A549 (cell line): ENCODE data around the gene TAF5. TPM values are rescaled to one million over a fixed set of nuclear protein-coding genes. Genes with fewer than 3 reads are reported as not detected.
"Not testable (repeated sequence)": the region's sequence is repeated elsewhere in the genome, so short reads cannot be mapped to it uniquely, and the experiment has no call there.

Experiments
- ATAC-seq, 2 experiments: fragments of 200-7000 bp in 1 of 2; fragments of >200 bp in 1 of 2; cut with Nextera tagmentation in 1 of 2; cut with Tn5 transposase in 1 of 2; 3 replicates each; pipeline versions ENCODE4 v1.8.0 to v1.9.1; 2018 to 2020; ENCODE audit warnings: mild to moderate bottlenecking in 1 of 2, moderate library complexity in 1 of 2
- CTCF ChIA-PET: fragments of 300-600 bp; sonication (Branson Sonifier 250); formaldehyde crosslinking; extraction: SDS; loops from one replicate; lab custom pipeline; 2021; ENCODE audit warnings: antibody characterized with exemption, inconsistent platforms; lab: Yijun Ruan, JAX
- POLR2A ChIA-PET: fragments of 350-600 bp; formaldehyde crosslinking; extraction: SDS; loops from one replicate; lab custom pipeline; 2021; ENCODE audit warnings: antibody characterized with exemption, inconsistent platforms; lab: Yijun Ruan, JAX
- DNase-seq, 2 experiments: peaks; one replicate each; pipeline versions ENCODE4 v3.0.0 to v3.0.0-alpha.2; 2011 to 2016; ENCODE audit warnings: low read depth in 1 of 2, low spot score in 1 of 2
- FAIRE-seq: peaks from 2 replicates; lab custom pipeline; 2011; peaks lifted over from hg19 to GRCh38; lab: Jason Lieb, UNC
- H3K27ac ChIP-seq, 2 experiments: fragments of >200 bp; sonication (Bioruptor Twin); formaldehyde crosslinking; 3 replicates each; pipeline ENCODE4 v1.5.1; 2016 to 2017
- H3K4me1 ChIP-seq: fragments of >200 bp; sonication (Bioruptor Twin); formaldehyde crosslinking; 3 replicates; pipeline ENCODE4 v1.6.1; 2016
- H3K4me2 ChIP-seq: fragments of >200 bp; sonication (Bioruptor Twin); formaldehyde crosslinking; 3 replicates; pipeline ENCODE4 v1.6.1; 2016
- H3K4me3 ChIP-seq: fragments of >200 bp; sonication (Bioruptor Twin); formaldehyde crosslinking; 3 replicates; pipeline ENCODE4 v1.5.1; 2016
- H3K9me3 ChIP-seq: fragments of >200 bp; sonication (Bioruptor Twin); formaldehyde crosslinking; 3 replicates; pipeline ENCODE4 v1.6.1; 2016
- BHLHE40 ChIP-seq: IDR thresholded peaks from 2 replicates; pipeline ENCODE4 v1.6.1; 2012; ENCODE audit warnings: low read depth, low read length, inconsistent platforms
- EHMT2 ChIP-seq: fragments of 200-600 bp; sonication (generic); IDR thresholded peaks from 2 replicates; pipeline ENCODE4 v1.6.1; 2016; ENCODE audit warnings: antibody characterized with exemption, low read depth, mild to moderate bottlenecking, moderate library complexity
- FOSL2 ChIP-seq, 2 experiments: fragments of 450-650 bp in 1 of 2; fragments of >200 bp in 1 of 2; sonication (Bioruptor Twin) in 1 of 2; formaldehyde crosslinking; IDR thresholded peaks; 2 replicates each; pipeline versions ENCODE4 v1.5.0 to v1.6.1; 2016 to 2020; ENCODE audit warnings: mild to moderate bottlenecking in 1 of 2, moderate library complexity in 1 of 2
- JUNB ChIP-seq: fragments of >200 bp; sonication (Bioruptor Twin); formaldehyde crosslinking; IDR thresholded peaks from 2 replicates; pipeline ENCODE4 v1.6.1; 2016
- KDM5A ChIP-seq: fragments of 200-600 bp; sonication (generic); IDR thresholded peaks from 2 replicates; pipeline ENCODE4 v1.6.1; 2016; ENCODE audit warnings: antibody characterized with exemption, mild to moderate bottlenecking
- MAFK ChIP-seq: fragments of 450-650 bp; IDR thresholded peaks from 2 replicates; pipeline ENCODE4 v1.6.1; 2014; ENCODE audit not compliant: partially characterized antibody
- MYC ChIP-seq: IDR thresholded peaks from 2 replicates; pipeline ENCODE4 v1.6.1; 2012; ENCODE audit warnings: mild to moderate bottlenecking, inconsistent platforms, low read length, improper control_type of control experiment, borderline replicate concordance
- NFE2L2 ChIP-seq: fragments of 150-350 bp; conservative IDR thresholded peaks from 2 replicates; pipeline ENCODE4 v1.6.1; 2014; ENCODE audit warnings: low read length
- NPAS2 ChIP-seq: fragments of 250-450 bp; sonication (Bioruptor Pico); IDR thresholded peaks from 2 replicates; pipeline ENCODE4 v1.8.0; 2022; ENCODE audit warnings: mild to moderate bottlenecking, moderate library complexity, borderline replicate concordance
- PHF8 ChIP-seq: fragments of 200-600 bp; sonication (generic); IDR thresholded peaks from 2 replicates; pipeline ENCODE4 v1.6.1; 2016; ENCODE audit warnings: low read depth, mild to moderate bottlenecking, antibody characterized with exemption, moderate library complexity, borderline replicate concordance
- RAD21 ChIP-seq, 2 experiments: fragments of >200 bp in 1 of 2; sonication (Bioruptor Twin) in 1 of 2; formaldehyde crosslinking in 1 of 2; IDR thresholded peaks in 1 of 2; conservative IDR thresholded peaks in 1 of 2; 2 replicates in 1 of 2; 3 replicates in 1 of 2; pipeline ENCODE4 v1.6.1; 2012 to 2018; ENCODE audit warnings: inconsistent platforms in 1 of 2
- RFX5 ChIP-seq: fragments of 450-650 bp; IDR thresholded peaks from 2 replicates; pipeline ENCODE4 v1.7.1; 2014; ENCODE audit warnings: antibody characterized with exemption, mild to moderate bottlenecking, moderate library complexity
- SMC3 ChIP-seq: fragments of >200 bp; sonication (Bioruptor Twin); formaldehyde crosslinking; IDR thresholded peaks from 3 replicates; pipeline ENCODE4 v1.6.1; 2018; ENCODE audit warnings: inconsistent platforms
- TFCP2L1 ChIP-seq: fragments of 250-450 bp; sonication (Bioruptor Pico); IDR thresholded peaks from 2 replicates; pipeline ENCODE4 v1.5.0; 2021; ENCODE audit warnings: mild to moderate bottlenecking
- ZC3H11A ChIP-seq: fragments of 450-650 bp; IDR thresholded peaks from 2 replicates; pipeline ENCODE4 v1.6.1; 2014; ENCODE audit warnings: antibody characterized with exemption, mild to moderate bottlenecking
- WGBS: methylation state at CpG from one replicate; pipeline ENCODE4 v1.1.6; 2017; ENCODE audit errors: missing lambda C conversion rate; 5-methylcytosine and 5-hydroxymethylcytosine counted together
- polyA plus RNA-seq, 4 experiments: library from polyadenylated mRNA; depleted of rRNA in 3 of 4; stranded (reverse); fragments of >200 nt; fragmentation: RNase III in 1 of 4; extraction: RNeasy Plus Mini Kit Qiagen cat#74134 plus additional on column Dnase treatment in 1 of 4; gene quantifications; 2 replicates in 3 of 4; 3 replicates in 1 of 4; pipeline ENCODE4 v1.2.3, GENCODE V29; 2011 to 2017
- TF ChIP-seq, protein P1 (sequence below): IDR thresholded peaks from 2 replicates; pipeline ENCODE4 v1.6.1; 2012; ENCODE audit warnings: low read depth, borderline replicate concordance
- TF ChIP-seq, protein P2 (sequence below): IDR thresholded peaks from 2 replicates; pipeline ENCODE4 v1.6.1; 2012

Gene TAF5
- polyA plus RNA-seq, 2 of the 4 experiments (the other 2 are of a cell fraction), result 4.1 to 5.3 TPM

DNA sequence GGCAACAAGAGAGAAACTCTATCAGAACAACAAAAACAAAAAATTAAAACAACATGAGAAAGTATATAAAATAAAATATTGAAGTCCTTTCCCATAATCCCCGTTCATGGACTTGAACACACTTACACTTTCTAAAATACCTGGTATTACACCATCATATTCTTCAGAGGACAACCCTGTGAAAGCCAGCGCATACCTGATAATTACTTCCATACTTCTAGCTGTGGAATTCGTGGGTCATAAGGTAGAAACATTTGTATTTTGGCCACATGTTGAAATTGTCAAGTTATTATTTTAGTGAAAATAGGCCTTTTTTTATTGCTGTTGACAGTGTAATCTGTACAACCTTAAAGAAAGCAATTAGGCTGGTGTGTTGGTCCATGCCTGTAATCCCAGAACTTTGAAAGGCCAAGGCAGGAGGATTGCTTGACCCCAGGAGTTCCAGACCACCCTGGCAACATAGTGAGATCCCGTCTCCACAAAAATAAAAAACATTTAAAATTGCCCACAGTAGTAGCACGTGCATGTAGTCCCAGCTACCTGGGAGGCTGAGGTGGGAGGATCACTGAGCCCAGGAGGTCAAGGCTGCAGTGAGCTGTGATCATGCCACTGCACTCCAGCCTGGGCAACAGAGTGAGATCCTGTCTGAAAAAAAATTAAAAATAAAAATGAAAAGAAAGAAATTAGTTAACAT is 11.7 kb upstream of the TAF5 start:
- no peak for ATAC-seq
- no peak overlapping the region for H3K27ac ChIP-seq
- POLR2A ChIA-PET, result no interaction called here

DNA sequence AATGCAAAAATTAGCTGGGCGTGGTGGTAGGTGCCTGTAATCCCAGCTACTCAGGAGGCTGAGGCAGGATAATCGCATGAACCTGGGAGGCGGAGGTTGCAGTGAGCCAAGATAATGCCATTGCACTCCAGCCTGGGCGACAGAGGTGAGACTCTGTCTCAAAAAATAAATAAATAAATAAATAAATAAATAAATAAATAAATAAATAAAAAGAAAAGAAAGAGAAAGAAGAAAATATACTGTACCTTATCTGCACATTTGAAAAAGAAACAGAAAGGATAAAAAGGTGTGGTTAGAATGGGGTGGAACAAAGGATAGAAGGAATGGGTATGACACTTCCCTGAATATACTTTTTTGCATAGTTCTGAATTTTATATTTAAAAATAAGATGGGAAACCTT is 8.3 kb upstream of the TAF5 start:
- ATAC-seq, H3K9me3 ChIP-seq, H3K27ac ChIP-seq, FAIRE-seq, H3K4me2 ChIP-seq, POLR2A ChIA-PET, H3K4me3 ChIP-seq, H3K4me1 ChIP-seq, DNase-seq: not testable (repeated sequence)
- 93% methylated on average over 4 of the region's 4 CpGs for WGBS
- CTCF ChIA-PET, result interaction anchor here (0.6 kb wide), 1 partner anchor 35 kb away, joined by 3 read pairs; no protein-coding TSS in a partner anchor
- peak; percentile 86 for TF ChIP-seq ZC3H11A

More for the DNA sequence above, 11.7 kb upstream of the TAF5 start:
- Histone ChIP-seq H3K9me3 (no peaks in the 10 kb centered on the region), H3K4me1 (peaks cover 14% of the 10 kb centered on the region; the same call in 2 of the 3 replicates), H3K4me3 (no peak overlapping the region), H3K4me2 (no peak overlapping the region)
- TF ChIP-seq, protein P1, sequence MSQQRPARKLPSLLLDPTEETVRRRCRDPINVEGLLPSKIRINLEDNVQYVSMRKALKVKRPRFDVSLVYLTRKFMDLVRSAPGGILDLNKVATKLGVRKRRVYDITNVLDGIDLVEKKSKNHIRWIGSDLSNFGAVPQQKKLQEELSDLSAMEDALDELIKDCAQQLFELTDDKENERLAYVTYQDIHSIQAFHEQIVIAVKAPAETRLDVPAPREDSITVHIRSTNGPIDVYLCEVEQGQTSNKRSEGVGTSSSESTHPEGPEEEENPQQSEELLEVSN, result no peak
- no peak for TF ChIP-seq RAD21 (conservative IDR thresholded peaks at IDR 0.05 in 1 of 2, IDR thresholded peaks at IDR 0.05 in 1 of 2)
- no peak for TF ChIP-seq KDM5A
- TF ChIP-seq EHMT2, result no peak
- TF ChIP-seq ZC3H11A, result no peak
- TF ChIP-seq MAFK, result no peak
- TF ChIP-seq SMC3, result no peak
- TF ChIP-seq NFE2L2, result no peak
- TF ChIP-seq BHLHE40, result no peak
- TF ChIP-seq, protein P2, sequence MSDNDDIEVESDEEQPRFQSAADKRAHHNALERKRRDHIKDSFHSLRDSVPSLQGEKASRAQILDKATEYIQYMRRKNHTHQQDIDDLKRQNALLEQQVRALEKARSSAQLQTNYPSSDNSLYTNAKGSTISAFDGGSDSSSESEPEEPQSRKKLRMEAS, result no peak
- no peak for TF ChIP-seq TFCP2L1 (CRISPR knock-in tag)
- no peak for TF ChIP-seq RFX5
- no peak for TF ChIP-seq NPAS2 (CRISPR knock-in tag)
- no peak for TF ChIP-seq MYC
- no peak for TF ChIP-seq FOSL2 (IDR thresholded peaks at IDR 0.05)
- TF ChIP-seq FOSL2 (CRISPR knock-in tag; IDR thresholded peaks at IDR 0.05), result no peak
- no peak for TF ChIP-seq JUNB
- TF ChIP-seq PHF8, result no peak
- FAIRE-seq (no peak), DNase-seq (no peak)
- 64% methylated on average over 5 of the region's 5 CpGs for WGBS
- CTCF ChIA-PET, result interaction anchor here (0.6 to 1.6 kb wide), 5 partner anchors 9 to 97 kb away, joined by 3 to 5 read pairs (median 3); partner anchors contain the start of gene TAF5

DNA sequence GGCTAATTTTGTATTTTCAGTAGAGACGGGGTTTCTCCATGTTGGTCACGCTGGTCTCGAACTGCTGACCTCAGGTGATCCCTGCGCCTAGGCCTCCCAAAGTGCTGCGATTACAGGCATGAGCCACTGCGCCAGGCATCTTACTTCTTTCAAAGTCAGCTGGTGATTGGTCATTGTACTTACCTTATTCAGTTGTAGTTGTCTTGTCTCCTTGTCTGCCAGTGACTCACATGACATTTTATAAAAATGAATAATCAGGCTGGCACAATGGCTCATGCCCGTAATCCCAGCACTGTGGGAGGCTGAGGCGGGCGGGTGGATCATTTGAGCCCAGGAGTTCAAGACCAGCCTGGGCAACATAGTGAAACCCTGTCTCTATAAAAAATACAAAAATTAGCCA is 7.0 kb upstream of the TAF5 start:
- not testable (repeated sequence) for FAIRE-seq, H3K4me1 ChIP-seq
- TF ChIP-seq FOSL2 (IDR thresholded peaks at IDR 0.05), result peak; percentile 15; the same call in 1 of the 2 replicates
- peak; percentile 75 for TF ChIP-seq FOSL2 (CRISPR knock-in tag; IDR thresholded peaks at IDR 0.05)
- TF ChIP-seq, all 56 proteins: peak for 1; not testable (repeated sequence) for 55
- ATAC-seq, result peak; percentile 86 to 89
- H3K9me3 ChIP-seq, H3K4me2 ChIP-seq, H3K4me3 ChIP-seq: not testable (repeated sequence)
- H3K27ac ChIP-seq, result peak overlapping the region in 1 of 2 experiments; percentile 50; a peak in 3 of 6 replicates
- DNase-seq, result peak; percentile 68 to 79
- CTCF ChIA-PET, result interaction anchor here (0.7 to 1.2 kb wide), 3 partner anchors 9 to 175 kb away, joined by 3 to 4 read pairs (median 3); no protein-coding TSS in a partner anchor
- 33% methylated on average over 9 of the region's 9 CpGs for WGBS
- POLR2A ChIA-PET, result interaction anchor here (1.1 to 1.3 kb wide), 2 partner anchors 10 to 168 kb away, joined by 3 to 8 read pairs; partner anchors contain the start of genes NT5C2 and PCGF6
